DOHH2 (cell line): Measurements from ENCODE around the gene ANXA5.

Experiments used
- CTCF ChIP-seq: fragments of 200-600 bp; sonication (generic); IDR thresholded peaks from one replicate; pipeline ENCODE4 v1.5.1; 2014; ENCODE audit warnings: antibody characterized with exemption, mild to moderate bottlenecking, low read depth, low read length; ENCODE audit not compliant: poor library complexity, severe bottlenecking
- EZH2phosphoT487 ChIP-seq: fragments of 200-600 bp; sonication (generic); IDR thresholded peaks from 2 replicates; pipeline ENCODE4 v1.6.1; 2017; ENCODE audit warnings: borderline replicate concordance, mild to moderate bottlenecking, antibody characterized with exemption, low read length, moderate library complexity, mixed read lengths

- TF ChIP-seq CTCF: no peak
- TF ChIP-seq EZH2phosphoT487: no peak
These were observed 48.3 kb downstream of the ANXA5 start for GRCh38 chr4:121648516-121648915.
